Progenitor cell of endocrine pancreas (in vitro differentiated cells): ENCODE results near the gene ATP8B1. TPM values are rescaled to one million over a fixed set of nuclear protein-coding genes. Genes with fewer than 3 reads are reported as not detected.
"Not testable (repeated sequence)": the region's sequence is repeated elsewhere in the genome, so short reads cannot be mapped to it uniquely, and the experiment has no call there.

Experiments used
- DNase-seq: peaks from one replicate; pipeline ENCODE4 v3.0.0; 2021; ENCODE audit warnings: low spot score; ENCODE audit not compliant: unreplicated experiment
- H3K27ac Mint-ChIP-seq: 2 replicates; pipeline ENCODE4 v1.8.0; 2021; ENCODE audit warnings: mild to moderate bottlenecking, moderate library complexity, mixed read lengths
- H3K27me3 Mint-ChIP-seq: 2 replicates; pipeline ENCODE4 v1.8.0; 2021; ENCODE audit warnings: mixed read lengths
- H3K36me3 Mint-ChIP-seq: 2 replicates; pipeline ENCODE4 v1.8.0; 2022; ENCODE audit warnings: mixed read lengths; ENCODE audit not compliant: insufficient read depth
- H3K4me1 Mint-ChIP-seq: 2 replicates; pipeline ENCODE4 v1.8.0; 2021; ENCODE audit warnings: low read depth, mixed read lengths
- H3K4me3 Mint-ChIP-seq: 2 replicates; pipeline ENCODE4 v1.8.0; 2021; ENCODE audit warnings: low read depth, mild to moderate bottlenecking, moderate library complexity, mixed read lengths
- H3K9me3 Mint-ChIP-seq: 2 replicates; pipeline ENCODE4 v1.8.0; 2021; ENCODE audit warnings: low read depth, mixed read lengths
- total RNA-seq: library from RNA; stranded (reverse); gene quantifications from 2 replicates; pipeline ENCODE4 v1.2.1, GENCODE V29; 2021
- TF ChIP-seq, protein P1 (sequence below): fragments of 200-600 bp; sonication (generic); IDR thresholded peaks from one replicate; pipeline ENCODE4 v1.5.0; 2021; ENCODE audit warnings: antibody characterized with exemption, mild to moderate bottlenecking; ENCODE audit not compliant: unreplicated experiment

Gene ATP8B1
- total RNA-seq, 1 donor from 2014 or later, result 21.9 TPM

DNA sequence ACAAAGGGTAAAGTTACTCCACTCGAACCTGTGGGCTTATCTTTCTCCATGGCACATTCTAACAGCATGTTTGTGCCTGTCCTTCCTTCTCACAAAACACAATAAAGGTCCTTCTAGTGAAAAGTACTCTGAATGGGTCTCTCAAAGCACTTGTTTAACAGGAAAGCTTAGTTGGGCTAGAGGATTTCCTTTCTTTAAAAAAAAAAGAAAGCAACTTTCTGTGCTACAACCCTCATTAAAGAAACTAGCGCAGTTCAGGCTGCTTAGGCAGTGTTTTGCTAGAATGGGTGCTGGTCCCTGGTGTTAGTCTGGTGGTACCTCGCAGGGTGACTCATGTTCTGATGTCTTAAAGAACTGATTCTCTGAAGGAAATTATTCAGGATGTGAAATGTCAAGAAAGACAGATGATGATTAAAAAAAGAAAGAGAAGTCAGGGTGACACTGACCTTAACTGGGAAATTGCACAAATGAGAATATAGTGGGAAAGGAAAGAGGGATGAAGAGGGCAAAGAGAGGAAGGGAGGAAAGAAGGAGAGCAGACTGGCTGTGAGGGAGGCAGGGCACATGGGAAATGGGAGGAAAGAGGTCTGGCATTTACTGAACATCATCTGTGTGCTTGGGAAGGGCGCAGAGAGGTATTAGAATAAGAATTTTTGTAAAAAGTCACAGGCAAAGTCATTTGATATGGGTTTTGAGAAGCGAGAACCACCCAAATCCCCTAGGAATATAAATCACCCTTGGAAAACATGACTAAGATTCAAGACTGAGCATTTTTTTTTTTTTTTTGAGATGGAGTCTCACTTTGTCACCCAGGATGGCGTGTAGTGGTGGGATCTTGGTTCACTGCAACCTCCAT lies 74.9 kb downstream of the ATP8B1 start:
- H3K27me3 Mint-ChIP-seq, result no peaks in the 10 kb centered on the region
- H3K9me3 Mint-ChIP-seq, result peaks cover 10% of the 10 kb centered on the region
- no peak overlapping the region for H3K4me3 Mint-ChIP-seq
- DNase-seq, result no peak
- H3K36me3 Mint-ChIP-seq, result peaks cover 36% of the 10 kb centered on the region
- H3K4me1 Mint-ChIP-seq, result peaks cover 10% of the 10 kb centered on the region
- H3K27ac Mint-ChIP-seq, result peak overlapping the region; percentile 42
- TF ChIP-seq, protein P1, sequence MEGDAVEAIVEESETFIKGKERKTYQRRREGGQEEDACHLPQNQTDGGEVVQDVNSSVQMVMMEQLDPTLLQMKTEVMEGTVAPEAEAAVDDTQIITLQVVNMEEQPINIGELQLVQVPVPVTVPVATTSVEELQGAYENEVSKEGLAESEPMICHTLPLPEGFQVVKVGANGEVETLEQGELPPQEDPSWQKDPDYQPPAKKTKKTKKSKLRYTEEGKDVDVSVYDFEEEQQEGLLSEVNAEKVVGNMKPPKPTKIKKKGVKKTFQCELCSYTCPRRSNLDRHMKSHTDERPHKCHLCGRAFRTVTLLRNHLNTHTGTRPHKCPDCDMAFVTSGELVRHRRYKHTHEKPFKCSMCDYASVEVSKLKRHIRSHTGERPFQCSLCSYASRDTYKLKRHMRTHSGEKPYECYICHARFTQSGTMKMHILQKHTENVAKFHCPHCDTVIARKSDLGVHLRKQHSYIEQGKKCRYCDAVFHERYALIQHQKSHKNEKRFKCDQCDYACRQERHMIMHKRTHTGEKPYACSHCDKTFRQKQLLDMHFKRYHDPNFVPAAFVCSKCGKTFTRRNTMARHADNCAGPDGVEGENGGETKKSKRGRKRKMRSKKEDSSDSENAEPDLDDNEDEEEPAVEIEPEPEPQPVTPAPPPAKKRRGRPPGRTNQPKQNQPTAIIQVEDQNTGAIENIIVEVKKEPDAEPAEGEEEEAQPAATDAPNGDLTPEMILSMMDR, result no peak

DNA sequence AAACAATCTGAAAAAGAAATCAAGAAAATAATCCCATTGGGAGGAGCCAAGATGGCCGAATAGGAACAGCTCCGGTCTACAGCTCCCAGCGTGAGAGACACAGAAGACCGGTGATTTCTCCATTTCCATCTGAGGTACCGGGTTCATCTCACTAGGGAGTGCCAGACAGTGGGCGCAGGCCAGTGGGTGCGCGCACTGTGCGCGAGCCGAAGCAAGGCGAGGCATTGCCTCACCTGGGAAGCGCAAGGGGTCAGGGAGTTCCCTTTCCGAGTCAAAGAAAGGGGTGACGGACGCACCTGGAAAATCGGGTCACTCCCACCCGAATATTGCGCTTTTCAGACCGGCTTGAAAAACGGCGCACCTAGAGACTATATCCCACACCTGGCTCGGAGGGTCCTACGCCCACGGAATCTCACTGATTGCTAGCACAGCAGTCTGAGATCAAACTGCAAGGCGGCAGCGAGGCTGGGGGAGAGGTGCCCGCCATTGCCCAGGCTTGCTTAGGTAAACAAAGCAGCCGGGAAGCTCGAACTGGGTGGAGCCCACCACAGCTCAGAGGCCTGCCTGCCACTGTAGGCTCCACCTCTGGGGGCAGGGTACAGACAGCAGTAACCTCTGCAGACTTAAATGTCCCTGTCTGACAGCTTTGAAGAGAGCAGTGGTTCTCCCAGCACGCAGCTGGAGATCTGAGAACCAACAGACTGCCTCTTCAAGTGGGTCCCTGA lies 83.7 kb downstream of the ATP8B1 start:
- peaks cover 19% of the 10 kb centered on the region for H3K9me3 Mint-ChIP-seq
- H3K27ac Mint-ChIP-seq, result peak overlapping the region; percentile 62
- H3K27me3 Mint-ChIP-seq, DNase-seq, H3K4me1 Mint-ChIP-seq: not testable (repeated sequence)
- H3K36me3 Mint-ChIP-seq, result peaks cover 16% of the 10 kb centered on the region
- peak overlapping the region; percentile 64 for H3K4me3 Mint-ChIP-seq

DNA sequence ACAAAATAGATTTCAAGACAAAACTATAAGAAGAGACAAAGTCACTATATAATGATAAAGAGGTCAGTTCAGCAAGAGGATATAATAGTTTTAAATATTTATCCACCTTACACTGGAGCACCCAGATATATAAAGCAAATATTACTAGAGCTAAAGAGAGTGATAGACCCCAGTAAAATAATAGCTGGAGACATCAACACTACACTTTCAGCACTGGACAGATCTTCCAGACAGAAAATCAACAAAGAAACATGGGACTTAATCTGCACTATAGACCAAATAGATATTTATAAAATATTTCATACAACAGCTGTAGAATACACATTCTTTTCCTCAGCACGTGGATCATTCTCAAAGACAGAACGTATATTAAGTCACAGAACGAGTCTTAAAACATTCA lies 86.6 kb downstream of the ATP8B1 start:
- H3K36me3 Mint-ChIP-seq, result peaks cover 18% of the 10 kb centered on the region
- TF ChIP-seq, protein P1, result no peak
- peaks cover 5% of the 10 kb centered on the region for H3K4me1 Mint-ChIP-seq
- H3K4me3 Mint-ChIP-seq, result no peak overlapping the region
- H3K27ac Mint-ChIP-seq, result no peak overlapping the region
- no peak for DNase-seq
- H3K9me3 Mint-ChIP-seq, result peaks cover 19% of the 10 kb centered on the region
- no peaks in the 10 kb centered on the region for H3K27me3 Mint-ChIP-seq

DNA sequence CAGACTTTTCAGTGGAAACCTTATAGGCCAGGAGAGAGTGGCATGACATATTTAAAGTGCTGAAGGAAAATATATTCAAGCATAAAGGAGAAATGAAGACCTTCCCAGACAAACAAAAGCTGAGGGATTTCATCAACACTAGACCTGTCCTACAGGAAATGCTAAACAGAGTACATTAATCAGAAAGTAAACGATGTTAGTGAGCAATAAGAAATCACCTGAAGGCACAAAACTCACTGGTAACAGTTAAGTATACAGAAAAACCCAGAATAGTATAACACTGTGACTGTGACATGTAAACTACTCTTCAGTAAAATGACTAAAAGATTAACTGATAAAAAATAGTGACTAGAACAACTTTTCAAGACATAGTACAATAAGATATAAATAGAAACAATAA lies 87.4 kb downstream of the ATP8B1 start:
- Mint-ChIP-seq H3K4me3 (no peak overlapping the region), H3K27me3 (no peaks in the 10 kb centered on the region), H3K36me3 (peaks cover 18% of the 10 kb centered on the region), H3K27ac (no peak overlapping the region), H3K9me3 (peaks cover 19% of the 10 kb centered on the region), H3K4me1 (peaks cover 5% of the 10 kb centered on the region)
- no peak for DNase-seq
- TF ChIP-seq, protein P1, result no peak

DNA sequence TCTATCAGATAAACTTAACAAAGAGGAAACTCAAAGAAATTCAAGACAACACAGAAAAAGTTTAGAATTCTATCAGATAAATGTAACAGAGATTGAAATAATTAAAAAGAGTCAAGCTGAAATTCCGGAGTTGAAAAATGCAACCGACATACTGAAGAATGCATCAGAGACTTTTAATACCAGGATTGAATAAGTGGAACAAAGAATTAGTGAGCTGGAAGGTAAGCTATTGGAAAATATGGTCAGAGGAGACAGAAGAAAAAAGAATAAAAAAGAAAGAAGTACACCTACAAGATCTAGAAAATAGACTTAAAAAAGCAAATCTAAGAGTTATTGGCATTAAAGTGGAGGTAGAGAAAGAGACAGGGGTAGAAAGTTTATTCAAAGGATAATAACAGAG lies 88.0 kb downstream of the ATP8B1 start:
- Mint-ChIP-seq H3K4me1 (peaks cover 5% of the 10 kb centered on the region), H3K9me3 (peaks cover 19% of the 10 kb centered on the region), H3K4me3 (no peak overlapping the region)

More for the DNA sequence above, 88.0 kb downstream of the ATP8B1 start:
- TF ChIP-seq, protein P1, result no peak
- no peak overlapping the region for H3K27ac Mint-ChIP-seq
- no peaks in the 10 kb centered on the region for H3K27me3 Mint-ChIP-seq
- H3K36me3 Mint-ChIP-seq, result peaks cover 18% of the 10 kb centered on the region
- no peak for DNase-seq
